ENCODE data around the gene ZDHHC4.
"Not testable (repeated sequence)": the region's sequence is repeated elsewhere in the genome, so short reads cannot be mapped to it uniquely, and the experiment has no call there.

ZDHHC4 gene

GRCh38 chr7:6607651-6608051, 30.4 kb downstream of the ZDHHC4 start:
- DNase-seq: no peak

GRCh38 chr7:6608081-6608480, 30.8 kb downstream of the ZDHHC4 start:
- DNase-seq: no peak

- no peak for DNase-seq
Measured at GRCh38 chr7:6608794-6609193, 31.5 kb downstream of the ZDHHC4 start.

GRCh38 chr7:6612819-6613218, 35.6 kb downstream of the ZDHHC4 start:
- DNase-seq: no peak

- no peak for DNase-seq
Measured at GRCh38 chr7:6613706-6614105, 36.5 kb downstream of the ZDHHC4 start.

- peak in 1 of 2 experiments; percentile 18 for DNase-seq
Measured at GRCh38 chr7:6614953-6615722, 37.9 kb downstream of the ZDHHC4 start, which contains the start of gene ZNF853. TSS of gene ZNF853 (plus strand) at chr7:6615610. CDS start at chr7:6616175, 565 bp downstream.

- DNase-seq: no peak
Measured at GRCh38 chr7:6615723-6616555, 38.7 kb downstream of the ZDHHC4 start.

- DNase-seq: no peak
Measured at GRCh38 chr7:6616854-6617643, 39.8 kb downstream of the ZDHHC4 start.

- DNase-seq: no peak
Measured at GRCh38 chr7:6618621-6619020, 41.4 kb downstream of the ZDHHC4 start.

- no peak for DNase-seq
Measured at GRCh38 chr7:6619961-6620360, 42.7 kb downstream of the ZDHHC4 start.

- DNase-seq: no peak
Measured at GRCh38 chr7:6621195-6622133, 44.2 kb downstream of the ZDHHC4 start.

- DNase-seq: no peak
Measured at GRCh38 chr7:6622134-6622710, 45.0 kb downstream of the ZDHHC4 start.

GRCh38 chr7:6623589-6624245, 46.5 kb downstream of the ZDHHC4 start:
- DNase-seq: peak in 1 of 2 experiments; percentile 13

- no peak for DNase-seq
Measured at GRCh38 chr7:6624246-6624611, 47.0 kb downstream of the ZDHHC4 start.

GRCh38 chr7:6628045-6628444, 50.8 kb downstream of the ZDHHC4 start:
- DNase-seq: no peak

GRCh38 chr7:6630007-6630849, 53.0 kb downstream of the ZDHHC4 start:
- no peak for DNase-seq

GRCh38 chr7:6631605-6632004, 54.4 kb downstream of the ZDHHC4 start:
- no peak for DNase-seq

GRCh38 chr7:6634021-6634420, 56.8 kb downstream of the ZDHHC4 start:
- no peak for DNase-seq

- not testable (repeated sequence) for DNase-seq
Measured at GRCh38 chr7:6634971-6635370, 57.7 kb downstream of the ZDHHC4 start.

Data from activated CD4-positive, alpha-beta T cell treated with anti-CD3 and anti-CD28 coated beads, Interleukin-2, amount 50 U/mL, for 48 hours (primary cell).